ENCODE measurements around the gene CDC123.

- TF ChIP-seq CTCF (conservative IDR thresholded peaks at IDR 0.05; ENCODE audit: low read depth, low read length) = peak; percentile 68
- no peak for TF ChIP-seq EZH2 (IDR thresholded peaks at IDR 0.05; ENCODE audit: low read length, unreplicated experiment)
- TF ChIP-seq EZH2phosphoT487 (IDR thresholded peaks at IDR 0.05; ENCODE audit: borderline replicate concordance, low read length) = no peak
These were observed 18.8 kb downstream of the CDC123 start for GRCh38 chr10:12214763-12215218.
